IMR-90 (cell line): ENCODE results near the gene ITGB1BP1. TPM values are rescaled to one million over a fixed set of nuclear protein-coding genes. Genes with fewer than 3 reads are reported as not detected.
A peak's percentile ranks its signal among the peaks of the same experiment; 100 is the strongest.

Source experiments
- ATAC-seq: fragments of 200-7000 bp; cut with Tn5 transposase; 2 replicates; pipeline ENCODE4 v1.9.1; 2020; ENCODE audit warnings: low read depth, mild to moderate bottlenecking, moderate library complexity
- BruUV-seq: library from RNA; stranded (reverse); fragments of 400-500 nt; replicated peaks from 2 replicates; lab custom pipeline; 2021; lab: Mats Ljungman, UMichigan
- CTCF ChIA-PET: fragments of 300-600 bp; formaldehyde crosslinking; extraction: SDS; loops from one replicate; lab custom pipeline; 2021; ENCODE audit warnings: antibody characterized with exemption; lab: Yijun Ruan, JAX
- POLR2A ChIA-PET: fragments of 300-600 bp; sonication (Branson Sonifier 250); formaldehyde crosslinking; loops from one replicate; lab custom pipeline; 2022; ENCODE audit warnings: antibody characterized with exemption; ENCODE audit not compliant: unreplicated experiment; lab: Charles Lee
- DNase-seq: peaks from one replicate; pipeline ENCODE4 v3.0.0; 2013
- H2AFZ ChIP-seq: replicated peaks from 2 replicates; pipeline ENCODE3; 2013; ENCODE audit warnings: low read length, mild to moderate bottlenecking; ENCODE audit not compliant: poor library complexity
- H2AK5ac ChIP-seq: 2 replicates; pipeline ENCODE4 v1.6.1; 2013; ENCODE audit warnings: low read depth, low read length, inconsistent platforms
- H2AK9ac ChIP-seq: replicated peaks from 2 replicates; pipeline ENCODE3; 2013; ENCODE audit warnings: mild to moderate bottlenecking, low read depth, low read length, moderate library complexity; ENCODE audit not compliant: poor library complexity
- H2BK120ac ChIP-seq: 2 replicates; pipeline ENCODE4 v1.6.1; 2013; ENCODE audit warnings: low read depth, low read length, inconsistent platforms
- H2BK15ac ChIP-seq: 3 replicates; pipeline ENCODE4 v1.6.1; 2013; ENCODE audit warnings: low read depth, low read length, inconsistent platforms
- H2BK20ac ChIP-seq: 2 replicates; pipeline ENCODE4 v1.6.1; 2013; ENCODE audit warnings: low read depth, mild to moderate bottlenecking, inconsistent platforms, low read length, moderate library complexity
- H2BK5ac ChIP-seq: 2 replicates; pipeline ENCODE4 v1.6.1; 2013; ENCODE audit warnings: mild to moderate bottlenecking, low read depth, low read length, inconsistent platforms; ENCODE audit not compliant: poor library complexity, severe bottlenecking
- H3K14ac ChIP-seq: replicated peaks from 2 replicates; pipeline ENCODE4 v1.6.1; 2013; ENCODE audit warnings: low read depth, low read length, inconsistent platforms
- H3K18ac ChIP-seq: 2 replicates; pipeline ENCODE4 v1.6.1; 2013; ENCODE audit warnings: low read depth, low read length, control low read depth
- H3K23ac ChIP-seq: 2 replicates; pipeline ENCODE4 v1.6.1; 2013; ENCODE audit warnings: low read depth, low read length, inconsistent platforms
- H3K27ac ChIP-seq: 2 replicates; pipeline ENCODE4 v1.5.1; 2013; ENCODE audit warnings: mild to moderate bottlenecking, control low read depth, low read length; ENCODE audit not compliant: insufficient read depth
- H3K27me3 ChIP-seq: 2 replicates; pipeline ENCODE4 v1.6.1; 2013; ENCODE audit warnings: low read length; ENCODE audit not compliant: control insufficient read depth, insufficient read depth
- H3K36me3 ChIP-seq: 2 replicates; pipeline ENCODE4 v1.6.1; 2013; ENCODE audit warnings: low read length, mixed read lengths; ENCODE audit not compliant: control insufficient read depth, insufficient read depth
- H3K4ac ChIP-seq: 2 replicates; pipeline ENCODE4 v1.6.1; 2013; ENCODE audit warnings: low read depth, low read length, inconsistent platforms
- H3K4me1 ChIP-seq: 2 replicates; pipeline ENCODE4 v1.6.1; 2013; ENCODE audit warnings: low read length, mixed read lengths; ENCODE audit not compliant: control insufficient read depth, insufficient read depth
- H3K4me2 ChIP-seq: 2 replicates; pipeline ENCODE4 v1.6.1; 2013; ENCODE audit warnings: low read depth, mild to moderate bottlenecking, control low read depth, low read length, moderate library complexity
- H3K4me3 ChIP-seq: 2 replicates; pipeline ENCODE4 v1.5.1; 2013; ENCODE audit warnings: low read depth, mild to moderate bottlenecking, control low read depth, low read length, moderate library complexity; ENCODE audit not compliant: insufficient read depth
- H3K56ac ChIP-seq: 2 replicates; pipeline ENCODE4 v1.6.1; 2013; ENCODE audit warnings: low read length, inconsistent platforms; ENCODE audit not compliant: insufficient read depth; ENCODE audit errors: extremely low read depth
- H3K79me1 ChIP-seq, 2 experiments: 2 replicates each; pipeline ENCODE4 v1.6.1; 2013; ENCODE audit warnings: low read length in 2 of 2, inconsistent platforms in 1 of 2, low read depth in 1 of 2
- H3K9ac ChIP-seq: 2 replicates; pipeline ENCODE4 v1.6.1; 2013; ENCODE audit warnings: low read depth, low read length, control low read depth
- H3K9me1 ChIP-seq: 2 replicates; pipeline ENCODE4 v1.6.1; 2013; ENCODE audit warnings: low read length, inconsistent platforms; ENCODE audit not compliant: insufficient read depth
- H3K9me3 ChIP-seq: 2 replicates; pipeline ENCODE4 v1.6.1; 2013; ENCODE audit warnings: low read length; ENCODE audit not compliant: control insufficient read depth, insufficient read depth
- H4K20me1 ChIP-seq: 2 replicates; pipeline ENCODE4 v1.6.1; 2013; ENCODE audit warnings: low read length, inconsistent platforms; ENCODE audit not compliant: insufficient read depth
- H4K5ac ChIP-seq: 2 replicates; pipeline ENCODE4 v1.6.1; 2013; ENCODE audit warnings: mild to moderate bottlenecking, low read depth, low read length, control low read depth
- H4K8ac ChIP-seq, 2 experiments: 2 replicates each; pipeline ENCODE4 v1.6.1; 2013; ENCODE audit warnings: low read depth in 2 of 2, low read length in 2 of 2, control low read depth in 1 of 2, inconsistent platforms in 1 of 2
- H4K91ac ChIP-seq: 2 replicates; pipeline ENCODE4 v1.6.1; 2013; ENCODE audit warnings: low read depth, low read length, inconsistent platforms; ENCODE audit not compliant: insufficient read depth
- BHLHE40 ChIP-seq: fragments of 150-350 bp; IDR thresholded peaks from 2 replicates; pipeline ENCODE4 v1.6.1; 2016; ENCODE audit warnings: mild to moderate bottlenecking, low read depth, low read length
- CEBPB ChIP-seq: IDR thresholded peaks from 2 replicates; pipeline ENCODE4 v1.6.1; 2012; ENCODE audit warnings: low read depth, low read length, improper control_type of control experiment
- CHD1 ChIP-seq: IDR thresholded peaks from 2 replicates; pipeline ENCODE4 v1.6.1; 2012; ENCODE audit warnings: low read depth, low read length, improper control_type of control experiment
- MAFK ChIP-seq: IDR thresholded peaks from 2 replicates; pipeline ENCODE4 v1.6.1; 2012; ENCODE audit warnings: low read depth, low read length, improper control_type of control experiment
- MAZ ChIP-seq: IDR thresholded peaks from 2 replicates; pipeline ENCODE4 v1.6.1; 2012; ENCODE audit warnings: low read depth, mild to moderate bottlenecking, low read length, improper control_type of control experiment, moderate library complexity, borderline replicate concordance
- MXI1 ChIP-seq: IDR thresholded peaks from 2 replicates; pipeline ENCODE4 v1.6.1; 2012; ENCODE audit warnings: low read depth, mild to moderate bottlenecking, low read length, moderate library complexity, borderline replicate concordance
- RAD21 ChIP-seq: IDR thresholded peaks from 2 replicates; pipeline ENCODE4 v1.6.1; 2012; ENCODE audit warnings: low read length, improper control_type of control experiment
- RFX5 ChIP-seq: IDR thresholded peaks from 2 replicates; pipeline ENCODE4 v1.8.0; 2012; ENCODE audit warnings: low read depth, mild to moderate bottlenecking, low read length, moderate library complexity
- SMC3 ChIP-seq: fragments of 150-350 bp; IDR thresholded peaks from 2 replicates; pipeline ENCODE4 v1.6.1; 2016; ENCODE audit warnings: low read depth, mild to moderate bottlenecking, antibody characterized with exemption, low read length, moderate library complexity
- WGBS, 2 experiments: methylation state at CpG; one replicate each; pipeline versions ENCODE4 v1.1.5 to v1.1.7; 2013; ENCODE audit warnings: missing lambda C conversion rate in 2 of 2; ENCODE audit not compliant: insufficient read length in 1 of 2; ENCODE audit errors: extremely low coverage in 2 of 2; 5-methylcytosine and 5-hydroxymethylcytosine counted together
- dilution Hi-C: fragments of 300-500 bp; cut with HindIII; formaldehyde crosslinking; loops from one replicate; pipeline ENCODE4 v1.14.3; 2018; ENCODE audit warnings: low sequenced_read_pairs; ENCODE audit not compliant: unreplicated experiment
- in situ Hi-C: fragments of 300-500 bp; cut with MboI; formaldehyde crosslinking; loops from 3 replicates; pipeline ENCODE4 v1.14.3; 2019; ENCODE audit warnings: low sequenced_read_pairs, inconsistent platforms, mixed read lengths
- intact Hi-C: fragments of 100-400 bp; cut with micrococcal nuclease; formaldehyde crosslinking; loops from 2 replicates; pipeline ENCODE4 v1.10.0; 2022
- polyA plus RNA-seq, 3 experiments: library from polyadenylated mRNA; depleted of rRNA; stranded (reverse); fragments of >200 nt; gene quantifications; 2 replicates each; pipeline ENCODE4 v1.2.3, GENCODE V29; 2012; ENCODE audit warnings: low replicate concordance in 1 of 3
- total RNA-seq: library from RNA; depleted of rRNA; stranded (reverse); fragments of >200 nt; gene quantifications from 2 replicates; pipeline ENCODE4 v1.2.3, GENCODE V29; 2012

ITGB1BP1 gene
- total and polyA plus RNA-seq, 2 of the 4 experiments (the other 2 are of a cell fraction) = 48.6 to 88.1 TPM

DNA sequence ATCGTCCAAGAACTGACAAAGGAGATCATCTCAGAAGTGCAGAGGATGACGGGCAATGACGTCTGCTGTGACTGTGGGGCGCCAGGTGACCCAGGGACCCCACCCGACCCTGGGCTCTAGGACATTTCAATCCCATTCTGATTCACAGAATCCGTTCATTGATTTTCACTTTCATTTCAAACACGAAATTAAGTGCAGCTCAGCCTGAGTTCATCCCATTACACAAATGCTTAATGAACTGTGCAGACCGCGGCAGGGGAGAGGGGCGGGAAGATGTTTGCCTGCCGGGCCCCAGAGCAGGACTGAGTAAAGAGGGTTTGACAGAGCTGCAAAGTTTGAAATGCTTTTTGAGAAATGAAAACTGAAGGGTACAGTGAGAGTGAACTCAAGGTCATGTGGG is 67.1 kb downstream of the ITGB1BP1 start:
- Histone ChIP-seq H3K36me3 (peaks cover 48% of the 10 kb centered on the region), H4K20me1 (no peaks in the 10 kb centered on the region), H3K56ac (no peak overlapping the region), H4K8ac (no peak overlapping the region), H2AFZ (no peak overlapping the region), H3K4me3 (no peak overlapping the region), H4K91ac (no peak overlapping the region), H2AK5ac (no peak overlapping the region), H2BK15ac (no peak overlapping the region), H3K9ac (no peak overlapping the region), H3K18ac (no peak overlapping the region), H3K9me1 (peaks cover 5% of the 10 kb centered on the region; the same call in 1 of the 2 replicates), H2BK20ac (0 out of 2 replicates have a peak overlapping the region, but pooled peaks have one; percentile 16), H2AK9ac (peak overlapping the region; percentile 39), H3K9me3 (no peaks in the 10 kb centered on the region), H3K14ac (no peak overlapping the region), H3K23ac (no peak overlapping the region), H3K4ac (no peak overlapping the region), H3K4me1 (peaks cover 4% of the 10 kb centered on the region; the same call in 1 of the 2 replicates), H3K79me1 (peaks cover 10 to 32% of the 10 kb centered on the region in 2 experiments; a peak in 3 of 4 replicates), H4K5ac (no peak overlapping the region; the same call in 1 of the 2 replicates), H3K27ac (no peak overlapping the region), H3K4me2 (no peak overlapping the region), H3K27me3 (no peaks in the 10 kb centered on the region), H2BK120ac (no peak overlapping the region), H2BK5ac (no peak overlapping the region)
- WGBS, 2 experiments = 90% methylated on average over 4 of the region's 11 CpGs; no CpG with 5 or more reads in 1 of the 2 experiments
- in situ Hi-C loops = no loop called here
- TF ChIP-seq BHLHE40 = no peak
- TF ChIP-seq CEBPB = no peak
- TF ChIP-seq RAD21 = no peak
- TF ChIP-seq RFX5 = no peak
- TF ChIP-seq MAFK = no peak
- no peak for TF ChIP-seq CHD1
- TF ChIP-seq SMC3 = no peak
- no peak for TF ChIP-seq MAZ
- no peak for TF ChIP-seq MXI1
- no peak for DNase-seq
- dilution Hi-C loops = no loop called here
- no peak for ATAC-seq
- ChIA-PET CTCF (no interaction called here), POLR2A (no interaction called here)
- intact Hi-C loops = no loop called here
- no TSS peak for BruUV-seq
